ENCODE results near the gene ULK4.
"Not testable (repeated sequence)": the region's sequence is repeated elsewhere in the genome, so short reads cannot be mapped to it uniquely, and the experiment has no call there.

GRCh38 chr3:41840936-41841668 lies 120.8 kb downstream of the ULK4 start:
- not testable (repeated sequence) for TF ChIP-seq CTCF (IDR thresholded peaks at IDR 0.05; ENCODE audit: low read depth, low read length, poor library complexity, severe bottlenecking); EZH2phosphoT487 (IDR thresholded peaks at IDR 0.05; ENCODE audit: borderline replicate concordance, low read length)

Measured in DOHH2 (cell line).